GM18873 (cell line): Measurements from ENCODE around the gene CHST5.
A peak's percentile ranks its signal among the peaks of the same experiment; 100 is the strongest.
"Not testable (repeated sequence)": the region's sequence is repeated elsewhere in the genome, so short reads cannot be mapped to it uniquely, and the experiment has no call there.

Experiments used
- ATAC-seq: cut with Tn5 transposase; IDR thresholded peaks from one replicate; pipeline ENCODE4 v1.9.1; 2021; ENCODE audit warnings: mild to moderate bottlenecking, moderate library complexity, moderate number of reproducible peaks; ENCODE audit not compliant: unreplicated experiment, low FRiP score

CHST5 gene

GRCh38 chr16:75552951-75553350 lies 17.0 kb upstream of the CHST5 start:
- no peak for ATAC-seq

GRCh38 chr16:75550211-75550662 lies 14.3 kb upstream of the CHST5 start:
- ATAC-seq: no peak

- not testable (repeated sequence) for ATAC-seq
Measured at GRCh38 chr16:75548456-75548855, 12.5 kb upstream of the CHST5 start.

DNA sequence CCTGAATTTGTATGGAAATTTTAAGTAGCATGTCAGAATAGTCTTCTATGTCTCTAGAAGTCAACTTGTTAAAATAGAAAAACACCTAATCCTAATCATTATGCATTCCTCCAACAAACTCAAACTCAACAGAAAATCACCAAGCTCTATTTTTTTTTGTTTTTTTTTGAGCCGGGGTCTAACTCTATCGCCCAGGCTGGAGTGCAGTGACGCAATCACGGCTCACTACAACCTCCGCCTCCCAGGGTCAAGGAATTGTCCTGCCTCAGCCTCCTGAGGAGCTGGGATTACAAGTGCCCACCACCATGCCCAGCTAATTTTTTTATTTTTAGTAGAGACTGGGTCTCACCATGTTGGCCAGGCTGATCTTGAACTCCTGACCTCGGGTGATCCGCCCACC lies 10.4 kb upstream of the CHST5 start:
- ATAC-seq: no peak

GRCh38 chr16:75545879-75546278 lies 10.0 kb upstream of the CHST5 start:
- ATAC-seq: not testable (repeated sequence)

DNA sequence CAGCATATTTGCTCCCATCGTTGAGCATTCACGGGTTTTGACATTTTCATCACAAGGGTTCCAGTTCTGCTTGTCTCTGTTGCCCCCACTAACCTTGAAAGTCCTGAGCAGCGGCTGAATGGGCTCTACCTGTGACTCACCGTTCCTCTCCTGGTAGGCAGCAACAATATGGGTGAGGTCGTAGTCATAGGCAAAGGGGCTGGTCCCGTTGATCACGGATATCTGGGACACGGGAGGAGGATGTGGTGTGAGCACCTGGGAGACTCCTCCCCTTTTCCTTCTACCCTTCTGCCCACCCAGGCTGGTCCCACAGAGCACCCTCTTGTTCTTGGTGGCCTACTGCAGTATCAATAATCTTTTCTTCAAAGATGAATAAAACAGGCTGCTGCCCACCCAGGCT lies 6.6 kb upstream of the CHST5 start:
- not testable (repeated sequence) for ATAC-seq

DNA sequence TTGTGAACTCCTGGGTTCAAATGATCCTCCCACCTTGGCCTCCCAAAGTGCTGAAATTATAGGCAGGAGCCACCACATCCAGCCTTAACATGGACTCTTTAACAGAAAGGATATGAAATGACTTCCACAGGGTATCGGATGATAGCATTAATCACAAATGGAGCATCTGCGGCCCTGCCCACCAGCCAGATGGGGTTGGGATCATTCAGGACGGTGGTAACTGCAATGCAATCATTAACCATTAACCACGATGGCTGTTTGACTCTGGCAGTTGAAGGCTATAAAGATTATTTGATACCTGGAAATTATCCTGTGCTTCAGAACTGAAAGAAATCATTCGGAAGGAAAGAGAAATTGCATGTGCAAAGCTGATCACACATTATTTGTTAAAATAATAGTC lies 5.3 kb upstream of the CHST5 start:
- no peak for ATAC-seq

- not testable (repeated sequence) for ATAC-seq
Measured at GRCh38 chr16:75538882-75539565, 3.1 kb upstream of the CHST5 start.

GRCh38 chr16:75537776-75538175 lies 1.9 kb upstream of the CHST5 start:
- no peak for ATAC-seq

- no peak for ATAC-seq
Measured at GRCh38 chr16:75535211-75535843, 581 bp downstream of the CHST5 start.

GRCh38 chr16:75534560-75535205 lies 1.2 kb downstream of the CHST5 start:
- no peak for ATAC-seq

GRCh38 chr16:75532791-75533190 lies 3.1 kb downstream of the CHST5 start:
- ATAC-seq: no peak

DNA sequence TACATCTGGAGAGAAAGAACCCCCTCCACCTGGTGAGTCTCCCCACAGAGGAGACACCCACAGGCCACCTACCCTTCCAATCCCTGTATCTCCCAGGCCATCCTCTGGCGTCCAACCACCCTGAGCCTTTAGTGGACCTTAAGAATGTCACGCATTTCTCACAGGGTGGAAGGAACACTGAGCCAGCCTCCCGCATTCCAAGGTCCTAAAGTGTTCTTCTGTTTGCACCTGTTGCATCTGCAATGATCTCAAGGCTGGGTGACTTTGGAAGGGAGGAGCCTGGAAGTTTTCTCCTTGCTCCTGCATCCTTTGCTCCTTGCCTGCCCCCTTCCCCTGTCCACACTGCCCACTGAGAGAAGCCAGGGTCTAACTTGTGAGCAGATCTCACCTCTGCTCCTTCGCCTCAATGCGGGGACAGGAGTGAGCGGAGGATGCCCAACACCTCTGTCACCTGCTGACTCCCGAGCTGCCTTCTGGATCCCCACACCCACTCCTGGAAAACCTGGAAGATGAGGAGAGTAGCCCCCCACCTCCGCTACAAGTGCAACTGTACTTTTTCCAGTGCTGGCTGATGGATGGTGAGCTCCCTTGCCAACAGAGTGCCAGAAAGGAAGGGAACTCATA lies 3.7 kb downstream of the CHST5 start:
- no peak for ATAC-seq

- no peak for ATAC-seq
Measured at GRCh38 chr16:75529959-75530358, 5.9 kb downstream of the CHST5 start.

DNA sequence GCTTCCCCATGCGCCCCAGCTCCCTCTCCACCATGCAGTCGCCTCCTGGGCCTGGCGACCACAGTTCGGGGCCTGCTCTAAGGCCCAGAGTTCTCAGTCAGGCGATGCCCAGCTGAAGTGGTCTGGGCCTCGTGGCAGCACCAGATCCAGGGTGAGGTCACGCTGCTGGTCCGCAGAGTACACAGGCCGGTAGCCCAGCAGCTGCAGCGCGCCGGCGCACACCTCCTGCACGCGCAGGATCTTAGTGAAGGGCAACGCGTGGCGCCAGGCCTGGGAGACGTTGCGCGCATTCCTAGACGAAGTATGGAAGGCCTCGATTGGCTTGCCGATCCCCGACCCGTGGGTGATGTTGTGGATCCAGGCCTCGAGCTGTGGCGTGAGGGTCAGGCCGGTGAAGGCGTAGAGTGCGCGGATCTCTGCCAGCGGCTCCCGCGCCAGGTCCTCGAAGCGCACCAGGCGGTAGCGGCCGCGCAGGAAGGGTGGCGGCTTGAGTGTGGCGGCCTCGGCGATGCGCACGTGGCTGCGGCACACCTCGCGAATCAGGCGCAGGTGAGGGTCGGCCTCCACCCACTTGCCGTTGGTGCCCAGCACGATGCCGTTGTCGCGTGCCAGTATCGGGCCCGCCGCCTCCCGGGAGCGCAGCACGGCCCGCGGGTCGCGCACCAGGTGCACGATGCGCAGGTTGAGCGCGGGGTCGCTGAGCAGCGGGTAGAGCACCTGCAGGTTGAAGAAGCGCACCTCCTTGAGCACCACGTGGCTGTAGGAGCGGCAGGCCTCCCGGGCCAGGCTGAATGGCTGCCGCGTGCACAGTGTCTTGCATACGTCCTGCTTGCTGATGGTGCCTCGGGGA lies 6.6 kb downstream of the CHST5 start:
- ATAC-seq: no peak

DNA sequence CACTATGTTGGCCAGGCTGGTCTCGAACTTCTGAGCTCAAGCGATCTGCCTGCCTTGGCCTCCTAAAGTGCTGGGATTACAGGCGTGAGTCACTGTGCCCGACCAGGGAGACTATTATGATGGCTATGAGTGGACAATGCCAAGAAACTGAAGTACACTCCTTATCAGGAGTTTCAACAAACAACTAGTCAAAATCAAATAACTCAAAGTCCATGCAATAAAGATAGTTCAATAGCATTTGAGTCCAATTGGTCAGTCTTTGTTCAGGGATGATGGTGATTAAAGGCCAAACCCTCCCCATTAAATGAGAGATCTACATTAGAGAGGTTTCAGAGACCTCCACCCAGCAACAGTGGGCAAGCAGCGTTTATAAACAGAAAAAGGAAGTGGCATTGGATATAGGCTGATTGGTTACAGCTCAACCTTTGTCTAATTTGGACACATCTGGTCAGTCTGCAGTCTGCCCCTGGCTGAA lies 8.0 kb downstream of the CHST5 start:
- no peak for ATAC-seq

DNA sequence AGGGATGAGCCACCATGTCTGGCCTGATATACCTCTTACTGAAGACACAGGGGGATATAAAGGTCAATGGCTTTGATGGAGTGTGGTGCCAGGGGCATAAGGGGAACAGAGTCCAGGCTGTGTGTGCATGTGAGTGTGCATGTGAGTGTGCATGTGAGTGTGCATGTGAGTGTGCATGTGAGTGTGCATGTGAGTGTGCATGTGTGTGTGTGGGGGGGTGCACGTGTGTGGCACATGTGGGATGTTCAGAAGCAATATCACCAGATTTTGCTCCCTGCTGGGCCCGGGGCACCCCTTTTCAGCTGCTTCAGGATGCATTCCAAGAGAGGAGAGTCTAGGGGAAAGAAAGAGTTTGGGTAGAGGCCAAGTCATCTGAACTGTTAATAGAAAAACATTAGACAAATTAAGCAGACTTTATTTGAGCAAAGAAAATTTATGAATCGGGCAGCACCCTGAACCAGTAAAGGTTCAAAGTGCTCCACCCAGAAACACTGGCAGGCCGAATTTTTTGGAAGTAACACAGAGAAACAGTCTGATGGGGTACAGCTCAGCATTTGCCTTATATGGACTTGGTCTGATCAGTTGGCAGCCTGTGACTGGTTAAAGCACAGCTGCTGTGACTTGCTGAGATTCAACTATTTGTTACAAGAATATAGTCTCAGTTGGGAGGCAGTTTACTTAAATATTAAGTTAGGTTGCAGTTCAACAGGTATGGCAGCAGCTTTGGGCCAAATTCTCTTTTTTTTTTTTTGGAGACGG lies 9.7 kb downstream of the CHST5 start:
- no peak for ATAC-seq

DNA sequence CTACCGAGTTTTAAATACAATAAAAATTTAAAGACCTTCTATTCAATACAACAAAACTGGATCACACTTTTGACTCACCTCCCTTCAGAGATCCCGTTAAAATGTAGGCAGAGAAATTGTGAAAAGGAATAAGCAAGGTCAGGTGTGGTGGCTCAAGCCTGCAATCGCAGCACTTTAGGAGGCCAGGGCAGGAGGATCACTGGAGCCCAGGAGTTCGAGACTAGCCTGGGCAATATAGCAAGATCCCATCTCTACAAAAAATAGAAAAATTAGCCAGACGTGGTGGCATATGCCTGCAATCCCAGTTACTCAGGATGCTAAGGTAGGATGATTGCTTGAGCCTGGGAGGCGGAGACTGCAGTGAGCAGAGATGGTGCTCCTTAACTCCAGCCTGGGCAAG lies 16.7 kb downstream of the CHST5 start:
- ATAC-seq: no peak

DNA sequence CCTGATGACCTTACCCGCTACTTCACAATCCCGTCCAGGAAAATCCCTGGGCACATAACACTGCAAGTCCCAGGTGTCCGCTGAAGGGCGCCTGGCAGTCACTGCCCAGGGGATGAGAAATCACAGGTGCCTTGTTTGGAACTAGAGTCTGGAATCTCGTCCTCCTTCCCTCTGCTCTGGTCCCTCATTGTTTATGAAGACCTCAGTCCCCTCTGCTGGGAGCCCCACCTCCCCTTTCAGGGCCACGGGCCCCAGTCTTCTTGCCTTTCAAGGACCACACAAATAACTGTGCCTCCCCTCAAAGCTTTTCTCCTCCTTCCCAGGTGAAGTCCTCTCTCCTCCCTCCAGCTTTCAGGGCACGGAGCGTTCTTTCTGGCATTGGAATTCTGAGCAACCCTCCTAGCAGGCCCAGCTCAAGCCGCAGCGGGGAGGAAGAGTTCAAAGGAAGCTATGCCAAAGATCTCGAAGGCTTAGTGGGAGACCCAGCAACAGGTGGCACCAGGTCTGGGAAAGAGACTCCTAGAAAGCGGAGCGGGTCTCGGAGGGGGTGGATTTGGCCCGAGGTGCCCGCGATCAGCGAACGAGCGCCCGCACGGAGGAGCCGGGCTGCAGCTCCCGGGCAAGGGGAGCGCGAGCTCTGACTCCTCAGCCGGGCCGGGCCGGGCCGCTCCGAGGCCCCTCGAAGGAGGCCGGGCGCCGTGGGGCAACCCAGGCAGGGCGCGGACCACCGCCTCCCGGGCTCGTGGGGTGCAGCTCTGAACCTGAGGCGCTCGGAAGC lies 19.5 kb downstream of the CHST5 start:
- peak; percentile 20 for ATAC-seq
